H1 (cell line): ENCODE measurements around the gene DFFB. TPM values are rescaled to one million over a fixed set of nuclear protein-coding genes. Genes with fewer than 3 reads are reported as not detected.

Source experiments
- CTCF ChIA-PET: fragments of 300-600 bp; sonication (Branson Sonifier 250); formaldehyde crosslinking; loops from one replicate; lab custom pipeline; 2021; ENCODE audit not compliant: partially characterized antibody; lab: Charles Lee
- POLR2A ChIA-PET: fragments of 300-600 bp; sonication (Branson Sonifier 250); formaldehyde crosslinking; loops from one replicate; lab custom pipeline; 2021; ENCODE audit warnings: inconsistent platforms; ENCODE audit not compliant: partially characterized antibody; lab: Charles Lee
- DNase-seq, 2 experiments: peaks; one replicate each; pipeline versions ENCODE4 v3.0.0 to v3.0.0-alpha.2; 2010 to 2022; ENCODE audit warnings: low spot score in 2 of 2, low read depth in 1 of 2, mixed read lengths in 1 of 2
- FAIRE-seq: peaks from 2 replicates; lab custom pipeline; 2011; peaks lifted over from hg19 to GRCh38; lab: Jason Lieb, UNC
- H2AFZ ChIP-seq: 2 replicates; pipeline ENCODE4 v1.8.1; 2012; ENCODE audit warnings: low read length, inconsistent platforms
- H2AK5ac ChIP-seq: 2 replicates; pipeline ENCODE4 v1.6.1; 2013; ENCODE audit warnings: low read depth, low read length
- H2BK120ac ChIP-seq: replicated peaks from 2 replicates; pipeline ENCODE3; 2013; ENCODE audit warnings: low read depth, low read length, inconsistent platforms
- H2BK12ac ChIP-seq: 2 replicates; pipeline ENCODE4 v1.6.1; 2013; ENCODE audit warnings: low read depth, low read length
- H2BK15ac ChIP-seq: 2 replicates; pipeline ENCODE4 v1.6.1; 2013; ENCODE audit warnings: low read length
- H2BK20ac ChIP-seq: 2 replicates; pipeline ENCODE4 v1.6.1; 2013; ENCODE audit warnings: low read length
- H2BK5ac ChIP-seq: 2 replicates; pipeline ENCODE4 v1.6.1; 2013; ENCODE audit warnings: low read depth, low read length
- H3K14ac ChIP-seq: 2 replicates; pipeline ENCODE4 v1.6.1; 2013; ENCODE audit warnings: inconsistent platforms; ENCODE audit not compliant: insufficient read length
- H3K18ac ChIP-seq: 2 replicates; pipeline ENCODE4 v1.6.1; 2013; ENCODE audit warnings: low read length; ENCODE audit errors: extremely low read depth
- H3K23ac ChIP-seq: 2 replicates; pipeline ENCODE4 v1.6.1; 2013; ENCODE audit warnings: inconsistent platforms; ENCODE audit not compliant: insufficient read length
- H3K23me2 ChIP-seq: 2 replicates; pipeline ENCODE4 v1.6.1; 2013; ENCODE audit warnings: low read depth, low read length
- H3K27ac ChIP-seq: 2 replicates; pipeline ENCODE4 v1.6.1; 2011; ENCODE audit warnings: low read depth, low read length, inconsistent platforms
- H3K27me3 ChIP-seq, 4 experiments: replicated peaks in 1 of 4; 1 replicate in 1 of 4; 2 replicates in 3 of 4; pipeline versions ENCODE4 v1.6.1 to v1.8.1; 2011 to 2013; ENCODE audit warnings: low read length in 3 of 4, mild to moderate bottlenecking in 3 of 4, inconsistent platforms in 2 of 4, mixed read lengths in 2 of 4, moderate library complexity in 1 of 4; ENCODE audit not compliant: control insufficient read depth in 3 of 4, insufficient read depth in 3 of 4; ENCODE audit errors: extremely low read depth in 1 of 4
- H3K36me3 ChIP-seq, 4 experiments: 2 replicates each; pipeline versions ENCODE4 v1.6.1 to v1.8.1; 2011 to 2013; ENCODE audit warnings: mild to moderate bottlenecking in 4 of 4, low read length in 3 of 4, moderate library complexity in 2 of 4, control low read depth in 1 of 4, inconsistent platforms in 1 of 4; ENCODE audit not compliant: insufficient read depth in 4 of 4, control insufficient read depth in 2 of 4
- H3K4ac ChIP-seq: replicated peaks from 2 replicates; pipeline ENCODE3; 2013; ENCODE audit warnings: low read length, low read depth, mixed read lengths, inconsistent platforms; ENCODE audit not compliant: insufficient read length
- H3K4me1 ChIP-seq, 4 experiments: replicated peaks in 1 of 4; 1 replicate in 1 of 4; 2 replicates in 3 of 4; pipeline versions ENCODE4 v1.6.1 to v1.8.1; 2011 to 2013; ENCODE audit warnings: low read length in 3 of 4, inconsistent platforms in 2 of 4, mixed read lengths in 1 of 4; ENCODE audit not compliant: insufficient read depth in 4 of 4, control insufficient read depth in 3 of 4
- H3K4me2 ChIP-seq, 2 experiments: 2 replicates each; pipeline versions ENCODE4 v1.6.1 to v1.8.1; 2011 to 2013; ENCODE audit warnings: low read depth in 2 of 2, low read length in 2 of 2, control low read depth in 1 of 2, inconsistent platforms in 1 of 2, mild to moderate bottlenecking in 1 of 2; ENCODE audit not compliant: insufficient read depth in 1 of 2
- H3K4me3 ChIP-seq, 4 experiments: fragments of 200-600, 300-600 bp in 1 of 4; sonication (generic), shearing (Covaris generic), sonication (Bioruptor Twin) in 1 of 4; 2 replicates each; pipeline versions ENCODE4 v1.5.1 to v1.8.1; 2011 to 2016; ENCODE audit warnings: low read length in 4 of 4, low read depth in 3 of 4, control low read depth in 2 of 4, inconsistent platforms in 2 of 4, mild to moderate bottlenecking in 2 of 4, mixed read lengths in 1 of 4, moderate library complexity in 1 of 4; ENCODE audit not compliant: insufficient read depth in 2 of 4; ENCODE audit errors: extremely low read depth in 1 of 4
- H3K56ac ChIP-seq: replicated peaks from 2 replicates; pipeline ENCODE3; 2013; ENCODE audit warnings: low read depth, mild to moderate bottlenecking, mixed read lengths, low read length, inconsistent platforms; ENCODE audit not compliant: insufficient read length
- H3K79me1 ChIP-seq: 2 replicates; pipeline ENCODE4 v1.6.1; 2013; ENCODE audit warnings: low read depth, low read length, control low read depth
- H3K79me2 ChIP-seq, 2 experiments: 2 replicates each; pipeline versions ENCODE4 v1.6.1 to v1.8.1; 2012 to 2013; ENCODE audit warnings: low read length in 2 of 2, mild to moderate bottlenecking in 2 of 2, inconsistent platforms in 1 of 2; ENCODE audit not compliant: insufficient read depth in 2 of 2, control insufficient read depth in 1 of 2
- H3K9ac ChIP-seq, 4 experiments: replicated peaks in 1 of 4; 1 replicate in 1 of 4; 2 replicates in 3 of 4; pipeline versions ENCODE4 v1.6.1 to v1.8.1; 2011 to 2013; ENCODE audit warnings: low read depth in 3 of 4, low read length in 3 of 4, control low read depth in 2 of 4, mild to moderate bottlenecking in 2 of 4, moderate library complexity in 2 of 4, inconsistent platforms in 1 of 4; ENCODE audit errors: extremely low read depth in 1 of 4
- H3K9me3 ChIP-seq, 2 experiments: 2 replicates each; pipeline versions ENCODE4 v1.6.1 to v1.8.1; 2012 to 2013; ENCODE audit warnings: mild to moderate bottlenecking in 2 of 2, moderate library complexity in 2 of 2, control low read depth in 1 of 2, inconsistent platforms in 1 of 2, low read depth in 1 of 2, low read length in 1 of 2, mixed read lengths in 1 of 2; ENCODE audit not compliant: insufficient read depth in 2 of 2
- H4K20me1 ChIP-seq, 2 experiments: replicated peaks in 1 of 2; 2 replicates each; pipeline versions ENCODE3 to v1.8.1; 2011 to 2013; ENCODE audit warnings: inconsistent platforms in 2 of 2, low read length in 2 of 2, mild to moderate bottlenecking in 1 of 2; ENCODE audit not compliant: insufficient read depth in 2 of 2, control insufficient read depth in 1 of 2
- H4K5ac ChIP-seq: 2 replicates; pipeline ENCODE4 v1.6.1; 2013; ENCODE audit warnings: low read length, low read depth, mixed read lengths, inconsistent platforms; ENCODE audit not compliant: insufficient read length
- H4K8ac ChIP-seq: 2 replicates; pipeline ENCODE4 v1.8.0; 2013; ENCODE audit warnings: mild to moderate bottlenecking, moderate library complexity, low read length, inconsistent platforms; ENCODE audit not compliant: insufficient read depth; ENCODE audit errors: extremely low read depth
- H4K91ac ChIP-seq: replicated peaks from 2 replicates; pipeline ENCODE3; 2013; ENCODE audit warnings: low read length, mixed read lengths, inconsistent platforms; ENCODE audit not compliant: insufficient read length
- BRCA1 ChIP-seq: IDR thresholded peaks from 2 replicates; pipeline ENCODE4 v1.6.1; 2012; ENCODE audit warnings: low read depth, low read length, improper control_type of control experiment
- CBX5 ChIP-seq: fragments of 300-800, 300-1000 bp; sonication (generic); IDR thresholded peaks from 2 replicates; pipeline ENCODE4 v1.7.1; 2016; ENCODE audit warnings: antibody characterized with exemption, low read length, low read depth
- FOSL1 ChIP-seq: IDR thresholded peaks from 2 replicates; pipeline ENCODE4 v1.6.1; 2011; ENCODE audit warnings: mild to moderate bottlenecking, low read depth, low read length, moderate library complexity; ENCODE audit not compliant: insufficient read depth
- GTF2F1 ChIP-seq: IDR thresholded peaks from 2 replicates; pipeline ENCODE4 v1.6.1; 2012; ENCODE audit warnings: low read depth, low read length, improper control_type of control experiment, borderline replicate concordance
- polyA plus RNA-seq, 7 experiments: library from polyadenylated mRNA; depleted of rRNA in 3 of 7; stranded (reverse) in 5 of 7; unstranded in 2 of 7; fragments of >200 nt in 5 of 7; fragments of 200-250 nt in 2 of 7; gene quantifications; 1 replicate in 5 of 7; 2 replicates in 1 of 7; 4 replicates in 1 of 7; pipeline versions ENCODE4 v1.2.1 to v1.2.3, GENCODE V29; 2011 to 2013; ENCODE audit warnings: missing spikeins in 2 of 7, mixed read lengths in 2 of 7
- total RNA-seq: library from RNA; stranded (reverse); fragmentation: NEBNext Ultra II Directional; extraction: Animal tissue kit (Norgen Biotek cat#: 25700); gene quantifications from 2 replicates; pipeline ENCODE4 v1.2.1, GENCODE V29; 2021

DFFB gene
- total and polyA plus RNA-seq, 2 of the 8 experiments (the other 6 are each of a cell fraction or from before 2014, with no cell fraction given): 8.6 to 11.9 TPM

DNA sequence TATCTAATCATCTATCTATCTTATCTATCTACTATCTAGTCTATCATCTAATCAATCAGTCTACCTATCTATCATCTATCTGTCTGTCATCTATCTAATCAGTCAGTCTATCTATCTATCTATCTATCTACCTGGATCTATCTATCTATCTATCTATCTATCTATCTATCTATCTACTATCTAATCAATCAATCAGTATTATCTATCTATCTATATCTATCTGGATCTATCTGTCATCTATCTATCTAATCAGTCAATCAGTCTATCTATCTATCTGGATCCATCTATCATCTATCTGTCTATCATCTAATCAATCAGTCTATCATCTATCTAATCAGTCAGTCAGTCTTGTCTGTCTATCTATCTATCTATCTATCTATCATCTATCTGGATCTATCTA is 69.7 kb downstream of the DFFB start:
- FAIRE-seq (no peak), DNase-seq (no peak)
- Histone ChIP-seq H3K36me3 (no peaks in the 10 kb centered on the region; a peak in 1 of 8 replicates), H3K56ac (peak overlapping the region; percentile 50), H4K5ac (no peak overlapping the region), H2BK15ac (no peak overlapping the region), H2BK20ac (no peak overlapping the region), H3K9ac (no peak overlapping the region), H3K23ac (no peak overlapping the region), H3K79me2 (no peaks in the 10 kb centered on the region), H4K91ac (no peak overlapping the region), H3K27me3 (peaks cover 0 to 8% (median 0%) of the 10 kb centered on the region in 4 experiments; a peak in 1 of 7 replicates), H2AFZ (no peak overlapping the region), H3K4ac (no peak overlapping the region), H2AK5ac (no peak overlapping the region), H4K8ac (no peak overlapping the region), H4K20me1 (peaks cover 0 to 12% of the 10 kb centered on the region in 2 experiments), H3K4me1 (peaks cover 0 to 3% (median 0%) of the 10 kb centered on the region in 4 experiments; a peak in 1 of 7 replicates), H3K4me2 (no peak overlapping the region), H2BK5ac (no peak overlapping the region), H2BK120ac (no peak overlapping the region), H3K23me2 (peaks cover 16% of the 10 kb centered on the region; the same call in 1 of the 2 replicates), H3K18ac (no peak overlapping the region), H2BK12ac (no peak overlapping the region), H3K4me3 (no peak overlapping the region), H3K9me3 (peaks cover 0 to 4% of the 10 kb centered on the region in 2 experiments; a peak in 1 of 4 replicates), H3K79me1 (peaks cover 4% of the 10 kb centered on the region; the same call in 1 of the 2 replicates), H3K27ac (no peak overlapping the region), H3K14ac (no peak overlapping the region)
- POLR2A ChIA-PET: no interaction called here
- CTCF ChIA-PET: no interaction called here
- no peak for TF ChIP-seq BRCA1
- TF ChIP-seq CBX5: no peak
- no peak for TF ChIP-seq FOSL1
- no peak for TF ChIP-seq GTF2F1
